Measurements from ENCODE around the gene SNRNP70.
A peak's percentile ranks its signal among the peaks of the same experiment; 100 is the strongest.

Gene SNRNP70

DNA sequence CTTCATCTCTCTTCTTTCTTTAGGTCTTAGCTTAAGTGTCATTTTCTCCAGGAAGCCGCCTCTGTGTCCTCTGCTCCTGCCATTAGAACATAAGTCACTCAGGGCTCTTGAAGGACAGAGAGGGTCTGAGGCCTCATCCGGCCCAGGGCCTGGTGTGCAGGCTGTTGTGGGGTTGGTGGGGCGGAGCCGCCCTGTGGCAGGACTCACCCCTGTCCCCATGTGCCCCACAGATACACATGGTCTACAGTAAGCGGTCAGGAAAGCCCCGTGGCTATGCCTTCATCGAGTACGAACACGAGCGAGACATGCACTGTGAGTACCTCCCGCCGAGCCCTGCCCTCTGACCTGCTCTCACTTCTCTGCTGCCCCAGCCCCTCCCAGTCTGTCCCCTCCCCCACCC lies 15.9 kb downstream of the SNRNP70 start:
- no peak for DNase-seq (ENCODE audit: low spot score)

DNA sequence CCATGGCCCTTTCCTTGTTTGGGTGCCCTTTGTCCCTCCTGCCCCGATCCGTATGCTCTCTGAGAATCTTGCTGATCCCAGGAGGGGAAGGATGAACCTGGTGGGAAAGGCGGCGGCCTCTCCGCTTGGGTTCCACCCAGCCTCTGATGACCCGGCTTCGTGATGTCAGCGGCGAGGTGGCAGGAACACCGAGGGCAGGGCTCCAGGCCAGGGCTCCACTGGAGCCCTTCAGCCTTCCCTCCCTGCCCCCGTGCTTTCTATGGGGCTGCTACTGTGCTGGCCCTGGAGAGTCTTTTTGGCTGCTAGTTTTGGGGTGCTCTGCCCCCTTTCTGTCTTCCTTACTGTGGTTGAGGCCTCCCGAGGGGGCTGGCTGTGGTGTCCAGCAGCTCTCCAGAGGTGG lies 17.1 kb downstream of the SNRNP70 start:
- DNase-seq (ENCODE audit: low spot score): no peak

DNA sequence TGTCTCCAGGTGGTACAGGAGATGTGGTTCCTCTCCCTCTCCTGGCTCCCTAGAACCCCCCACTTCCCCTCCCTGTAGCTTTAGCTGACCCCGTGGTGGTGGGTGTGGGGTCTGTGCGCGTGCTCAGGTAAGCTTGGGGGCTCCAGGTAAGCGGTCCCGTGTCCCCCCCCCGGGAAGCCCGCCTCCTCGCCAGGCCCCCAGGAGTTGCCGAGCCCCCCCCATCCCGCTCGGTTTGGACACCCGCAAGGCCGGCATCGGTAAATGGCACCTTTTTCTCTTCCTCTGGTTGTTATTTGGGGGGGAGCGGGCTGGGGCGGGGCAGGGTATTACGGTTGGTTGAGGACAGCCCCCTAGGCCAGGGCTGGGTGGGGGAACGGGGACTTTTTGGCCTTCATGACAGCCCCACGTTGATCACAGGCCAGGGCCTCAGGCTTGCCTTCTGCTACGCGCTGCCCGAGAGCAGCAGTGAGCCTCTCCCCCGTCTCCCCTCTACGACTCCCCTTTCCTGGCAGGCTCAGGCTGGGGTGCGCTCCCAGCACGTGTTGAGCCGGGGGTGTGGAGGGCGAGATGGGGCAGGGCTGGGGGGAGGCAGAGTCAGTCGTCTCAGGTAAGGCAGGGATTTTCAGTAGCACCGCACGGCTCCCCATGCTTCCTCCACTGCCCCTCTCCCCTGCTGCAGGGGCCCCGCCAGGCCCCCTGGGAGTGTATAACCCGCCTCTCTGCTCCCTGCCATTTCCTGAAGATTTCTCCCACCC lies 18.3 kb downstream of the SNRNP70 start:
- no peak for DNase-seq (ENCODE audit: low spot score)

DNA sequence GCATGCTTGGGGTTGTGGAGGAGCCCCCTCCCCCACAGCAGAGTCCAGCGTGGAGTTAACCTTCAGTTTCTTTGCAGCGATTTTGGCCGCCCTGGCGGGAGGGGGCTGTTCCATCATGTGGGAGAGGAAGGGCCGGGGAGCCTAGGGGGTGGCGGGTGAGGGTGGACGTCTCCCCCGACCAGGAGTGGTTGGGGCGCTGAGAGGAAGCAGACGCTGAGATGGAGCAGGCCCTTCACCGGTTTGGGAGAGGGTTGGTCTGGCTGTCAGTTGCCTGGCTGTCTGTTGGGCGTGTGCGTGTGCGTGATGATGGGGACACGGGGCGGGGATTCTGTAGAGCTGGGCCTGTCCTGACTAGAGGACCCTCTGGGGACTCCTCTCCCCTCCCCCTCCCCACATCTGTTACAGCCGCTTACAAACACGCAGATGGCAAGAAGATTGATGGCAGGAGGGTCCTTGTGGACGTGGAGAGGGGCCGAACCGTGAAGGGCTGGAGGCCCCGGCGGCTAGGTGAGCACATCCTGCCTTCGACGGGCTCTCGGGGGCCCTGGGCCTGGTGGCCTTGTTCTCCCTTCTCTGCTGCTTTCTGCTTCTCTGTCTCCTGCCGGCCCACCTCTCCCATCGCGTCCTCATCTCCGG lies 19.1 kb downstream of the SNRNP70 start:
- DNase-seq (ENCODE audit: low spot score): no peak

DNA sequence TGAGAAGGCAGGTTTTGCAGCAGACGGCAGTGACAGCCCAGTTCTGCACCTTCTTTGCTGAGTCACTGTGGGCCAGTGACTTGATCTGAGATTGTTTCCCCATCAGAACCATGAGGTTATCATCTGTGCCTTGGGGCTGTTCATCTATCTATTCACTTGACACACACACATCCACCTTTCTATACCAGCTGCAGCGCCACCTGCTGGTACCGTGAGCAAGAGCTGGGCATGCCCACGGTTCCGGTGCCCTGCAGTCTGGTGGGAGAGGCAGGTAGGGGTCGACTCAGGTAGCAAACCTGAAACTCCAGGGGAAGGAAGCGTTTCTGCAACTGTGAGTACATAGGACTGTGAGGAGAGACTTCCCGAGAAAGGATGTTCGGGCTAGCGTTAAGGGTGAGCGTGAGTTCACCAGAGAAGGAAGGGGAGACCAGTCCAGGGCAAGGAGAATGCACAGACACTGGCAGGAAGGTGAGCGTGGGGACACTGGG lies 21.4 kb downstream of the SNRNP70 start:
- DNase-seq (ENCODE audit: low spot score): peak; percentile 72

DNA sequence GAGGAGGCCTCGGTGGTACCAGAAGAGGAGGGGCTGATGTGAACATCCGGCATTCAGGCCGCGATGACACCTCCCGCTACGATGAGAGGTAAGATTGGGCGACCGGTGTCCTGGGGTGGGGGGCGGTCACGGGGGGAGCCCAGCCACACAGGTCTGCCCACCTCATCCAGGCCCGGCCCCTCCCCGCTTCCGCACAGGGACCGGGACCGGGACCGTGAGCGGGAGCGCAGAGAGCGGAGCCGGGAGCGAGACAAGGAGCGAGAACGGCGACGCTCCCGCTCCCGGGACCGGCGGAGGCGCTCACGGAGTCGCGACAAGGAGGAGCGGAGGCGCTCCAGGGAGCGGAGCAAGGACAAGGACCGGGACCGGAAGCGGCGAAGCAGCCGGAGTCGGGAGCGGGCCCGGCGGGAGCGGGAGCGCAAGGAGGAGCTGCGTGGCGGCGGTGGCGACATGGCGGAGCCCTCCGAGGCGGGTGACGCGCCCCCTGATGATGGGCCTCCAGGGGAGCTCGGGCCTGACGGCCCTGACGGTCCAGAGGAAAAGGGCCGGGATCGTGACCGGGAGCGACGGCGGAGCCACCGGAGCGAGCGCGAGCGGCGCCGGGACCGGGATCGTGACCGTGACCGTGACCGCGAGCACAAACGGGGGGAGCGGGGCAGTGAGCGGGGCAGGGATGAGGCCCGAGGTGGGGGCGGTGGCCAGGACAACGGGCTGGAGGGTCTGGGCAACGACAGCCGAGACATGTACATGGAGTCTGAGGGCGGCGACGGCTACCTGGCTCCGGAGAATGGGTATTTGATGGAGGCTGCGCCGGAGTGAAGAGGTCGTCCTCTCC lies 22.6 kb downstream of the SNRNP70 start:
- no peak for DNase-seq (ENCODE audit: low spot score)

DNA sequence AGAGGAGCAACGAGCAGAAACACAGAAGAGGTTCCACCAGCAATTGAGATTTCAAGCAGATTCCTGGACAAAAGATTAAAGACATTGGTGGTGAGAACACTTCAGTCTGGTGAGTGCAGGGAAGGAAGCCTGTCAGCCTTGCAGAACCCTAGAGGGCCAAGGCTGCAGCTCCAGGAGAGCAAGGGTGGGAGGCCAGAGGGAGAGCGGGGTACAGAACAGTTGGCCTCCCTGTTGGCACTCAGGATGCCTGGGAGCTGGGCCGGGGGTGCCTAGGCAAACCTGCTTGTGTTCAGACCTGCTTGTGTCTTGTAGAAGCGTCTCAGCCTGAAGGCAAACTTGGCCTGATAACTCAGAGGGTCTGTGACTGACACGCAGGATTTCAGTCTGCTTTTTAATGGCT lies 23.8 kb downstream of the SNRNP70 start:
- no peak for DNase-seq (ENCODE audit: low spot score)

DNA sequence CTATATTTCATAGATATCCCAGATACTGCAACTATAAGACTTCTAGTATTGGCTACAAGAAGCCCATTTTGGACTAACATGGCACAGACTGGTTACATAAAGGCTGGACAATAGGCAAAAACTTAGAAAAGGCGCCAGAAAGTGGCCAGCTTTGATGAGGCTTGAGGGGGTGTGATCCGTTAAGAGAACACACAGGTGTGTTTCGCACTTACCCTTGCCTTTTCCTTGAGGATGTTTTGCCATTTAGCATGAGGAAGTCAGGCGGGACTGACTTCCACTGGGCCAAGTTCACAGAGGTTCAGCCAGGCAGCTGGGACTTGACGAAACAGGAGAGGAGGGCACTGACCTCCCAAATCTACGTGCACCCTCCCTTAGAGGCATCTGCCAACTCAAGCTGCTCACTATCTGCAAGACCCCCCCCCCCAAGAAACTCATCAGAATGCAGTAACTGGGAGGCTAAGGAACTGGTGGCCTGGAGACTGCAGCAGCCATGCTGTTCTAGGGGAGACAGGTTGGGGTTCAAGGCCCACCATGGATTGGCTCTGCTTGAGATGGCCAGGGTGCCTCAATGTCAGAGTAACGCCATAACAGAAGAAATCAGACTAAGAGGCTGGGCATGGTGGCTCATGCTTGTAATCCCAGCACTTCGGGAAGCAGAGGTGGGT lies 24.4 kb downstream of the SNRNP70 start:
- DNase-seq (ENCODE audit: low spot score): no peak

DNA sequence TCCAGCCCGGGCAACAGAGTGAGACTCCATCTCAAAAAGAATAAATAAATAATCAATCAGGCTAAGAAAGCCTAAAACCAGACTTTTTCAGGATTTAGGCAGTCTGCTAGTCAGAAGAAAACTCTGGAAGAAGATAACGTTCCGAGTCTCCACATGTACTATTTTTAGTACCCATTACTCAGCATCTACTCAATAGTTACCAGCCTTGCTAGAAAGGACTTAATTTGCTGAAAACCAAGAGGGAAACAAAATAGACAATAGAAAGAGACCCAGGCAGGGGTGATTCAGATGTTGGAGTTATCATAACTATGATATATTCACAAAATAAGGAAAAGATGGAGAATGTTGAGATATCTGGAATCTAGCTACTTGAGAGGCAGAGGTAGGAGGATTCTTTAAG lies 25.3 kb downstream of the SNRNP70 start:
- no peak for DNase-seq (ENCODE audit: low spot score)

DNA sequence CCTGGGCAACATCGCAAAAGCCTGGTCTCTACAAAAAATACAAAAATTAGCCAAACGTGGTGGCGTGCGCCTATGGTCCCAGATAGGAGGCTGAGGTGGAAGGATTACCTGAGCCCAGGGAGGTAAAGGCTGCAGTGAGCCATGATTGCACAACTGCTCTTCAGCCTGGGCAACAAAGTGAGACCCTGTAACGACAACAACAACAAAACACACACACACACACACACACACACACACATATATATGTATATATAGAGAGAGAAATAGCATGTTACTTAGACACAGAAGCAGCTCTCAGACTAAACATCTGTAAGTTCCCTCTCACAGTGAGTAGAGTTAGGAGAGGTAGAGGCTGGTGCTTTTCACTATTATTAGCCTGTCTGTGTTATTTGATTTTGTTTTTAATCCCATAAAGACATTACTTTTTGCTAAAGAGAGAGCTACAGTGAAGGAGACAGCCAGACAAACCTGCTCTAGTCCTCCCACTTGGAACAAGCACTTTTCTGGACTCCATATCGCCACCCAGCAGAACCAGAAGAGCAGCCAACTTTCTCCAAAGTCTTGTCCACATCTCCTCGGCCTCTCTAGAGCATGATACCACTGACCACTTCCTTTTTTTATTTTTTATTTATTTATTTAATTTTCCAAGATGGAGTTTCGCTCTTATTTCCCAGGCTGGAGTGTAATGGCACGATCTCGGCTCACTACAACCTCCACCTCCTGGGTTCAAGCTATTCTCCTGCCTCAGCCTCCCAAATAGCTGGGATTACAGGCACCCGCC lies 26.2 kb downstream of the SNRNP70 start:
- DNase-seq (ENCODE audit: low spot score): no peak

DNA sequence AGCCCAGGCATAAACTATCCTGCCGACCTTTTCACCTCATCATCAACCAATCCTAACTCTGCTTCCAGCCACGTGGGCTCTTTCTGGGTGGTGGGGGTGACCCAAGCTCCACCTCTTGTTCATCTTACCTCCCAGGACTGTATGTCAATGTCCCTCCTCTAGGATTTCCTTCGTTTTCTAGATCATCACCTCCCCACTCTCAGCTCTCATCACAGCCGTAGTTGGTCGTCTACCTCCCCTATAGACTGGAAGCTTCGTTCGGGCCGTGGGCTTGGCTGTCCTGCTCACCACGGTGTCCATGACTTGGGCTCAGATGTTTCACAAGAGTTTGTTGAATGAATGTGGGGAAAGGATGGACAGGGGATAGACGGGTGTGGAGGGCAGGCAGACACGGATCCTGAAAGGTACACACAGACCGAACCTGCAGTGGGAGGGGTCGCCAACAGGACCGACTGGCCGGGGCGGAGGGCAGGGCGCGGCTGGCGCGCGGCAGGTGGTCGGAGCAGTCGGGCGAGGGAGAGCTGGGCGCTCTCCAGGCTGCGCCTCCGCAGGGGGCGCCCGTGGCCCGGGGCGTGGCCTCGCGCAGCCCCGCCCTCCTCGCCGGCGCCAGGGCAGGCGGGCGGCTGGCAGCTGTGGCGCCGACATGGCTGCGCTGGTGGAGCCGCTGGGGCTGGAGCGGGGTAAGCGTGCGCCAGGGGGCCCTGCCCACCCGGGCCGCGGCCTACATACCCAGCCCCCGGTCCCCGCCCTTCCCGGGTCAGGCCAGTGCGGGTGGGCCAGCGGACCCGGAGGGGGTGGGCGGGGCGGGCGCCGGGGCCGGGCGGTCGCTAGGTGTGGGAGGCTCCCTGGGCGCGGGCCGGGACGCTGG lies 28.7 kb downstream of the SNRNP70 start, which contains the start of gene LIN7B:
LIN7B (plus strand) TSS at position 609 of the 868 bp plus-strand sequence; CDS start at position 644, 35 bp downstream.
- peak; percentile 76 for DNase-seq (ENCODE audit: low spot score)

DNA sequence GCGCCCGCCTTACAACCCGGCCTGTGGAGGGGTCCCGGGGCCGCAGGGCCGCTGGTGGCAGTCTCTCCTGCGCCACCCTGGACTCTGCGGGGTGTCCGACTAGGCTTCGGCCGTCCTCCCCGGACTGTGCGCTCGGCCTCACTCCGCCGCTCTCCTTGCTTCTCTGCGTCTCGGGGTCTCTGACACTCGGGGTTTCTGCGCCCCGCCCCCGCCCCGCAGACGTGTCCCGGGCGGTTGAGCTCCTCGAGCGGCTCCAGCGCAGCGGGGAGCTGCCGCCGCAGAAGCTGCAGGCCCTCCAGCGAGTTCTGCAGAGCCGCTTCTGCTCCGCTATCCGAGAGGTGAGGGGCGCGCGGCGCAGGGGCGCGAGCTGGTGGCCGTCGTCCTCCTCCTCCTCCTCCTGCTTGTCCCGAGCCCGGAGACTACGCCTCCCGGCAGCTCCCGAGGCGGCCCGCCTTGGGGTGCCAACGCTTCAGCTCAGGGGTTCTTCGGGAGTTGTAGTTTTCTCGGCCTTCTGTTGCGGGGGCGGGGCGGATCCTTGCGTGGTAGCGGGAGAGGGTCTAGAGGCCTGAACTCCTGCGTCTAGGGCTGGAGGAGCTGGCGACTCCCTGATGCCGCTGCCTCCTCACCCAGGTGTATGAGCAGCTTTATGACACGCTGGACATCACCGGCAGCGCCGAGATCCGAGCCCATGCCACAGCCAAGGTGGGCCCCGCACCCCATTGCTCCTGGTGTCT lies 29.5 kb downstream of the SNRNP70 start:
- no peak for DNase-seq (ENCODE audit: low spot score)

DNA sequence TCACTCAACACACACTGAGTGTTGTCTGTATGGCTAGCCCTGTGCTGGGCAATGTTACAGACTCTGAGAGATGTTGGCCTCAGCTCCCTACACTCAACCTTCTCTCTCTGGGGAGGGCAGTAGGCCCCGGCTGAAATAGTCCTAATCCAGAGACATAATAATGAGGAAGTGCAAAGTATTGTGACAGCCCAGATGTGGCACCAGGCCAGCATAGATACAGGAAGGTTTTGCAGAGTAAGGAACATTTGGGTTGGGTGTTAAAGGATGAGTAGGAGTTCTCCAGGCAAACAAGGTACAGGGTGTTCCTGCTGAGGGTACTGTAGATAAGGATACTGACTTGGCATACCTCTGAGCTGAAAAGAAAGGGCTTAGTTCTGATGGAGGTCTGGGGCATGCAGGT lies 31.3 kb downstream of the SNRNP70 start:
- DNase-seq (ENCODE audit: low spot score): no peak

DNA sequence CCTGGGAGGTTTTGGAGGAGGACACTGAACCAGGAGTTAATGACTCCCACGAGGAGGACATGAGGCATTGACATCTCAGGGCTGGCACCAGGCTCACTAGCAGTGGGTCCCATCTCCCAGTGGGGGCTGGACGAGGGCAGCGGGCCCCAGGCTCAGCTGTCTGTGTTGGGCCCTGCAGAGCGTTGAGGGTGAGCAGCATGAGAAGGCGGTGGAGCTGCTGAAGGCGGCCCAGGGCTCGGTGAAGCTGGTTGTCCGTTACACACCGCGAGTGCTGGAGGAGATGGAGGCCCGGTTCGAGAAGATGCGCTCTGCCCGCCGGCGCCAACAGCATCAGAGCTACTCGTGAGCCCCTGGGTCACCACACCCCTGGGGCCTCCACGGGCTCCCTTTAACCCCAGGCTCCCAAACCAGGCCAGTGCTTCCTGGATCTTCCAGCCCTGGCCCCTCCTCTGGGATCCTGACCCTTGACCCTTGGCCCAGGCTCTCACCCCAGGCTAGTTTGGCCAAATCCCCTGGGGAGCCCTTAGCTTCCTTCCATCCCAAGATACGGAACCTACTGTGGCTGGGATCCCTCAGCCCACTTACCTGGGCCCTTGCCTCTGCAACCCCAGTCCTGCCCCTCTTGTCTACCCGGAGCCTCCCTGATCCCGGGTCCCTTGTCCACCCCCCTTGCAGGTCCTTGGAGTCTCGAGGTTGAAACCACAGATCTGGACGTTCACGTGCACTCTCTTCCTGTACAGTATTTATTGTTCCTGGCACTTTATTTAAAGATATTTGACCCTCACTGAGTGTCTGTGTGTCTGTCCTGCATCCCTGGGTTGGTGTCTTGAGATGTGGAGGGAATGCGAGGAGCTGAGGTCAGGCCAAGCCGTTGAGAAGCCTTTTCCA lies 32.7 kb downstream of the SNRNP70 start:
- no peak for DNase-seq (ENCODE audit: low spot score)

DNA sequence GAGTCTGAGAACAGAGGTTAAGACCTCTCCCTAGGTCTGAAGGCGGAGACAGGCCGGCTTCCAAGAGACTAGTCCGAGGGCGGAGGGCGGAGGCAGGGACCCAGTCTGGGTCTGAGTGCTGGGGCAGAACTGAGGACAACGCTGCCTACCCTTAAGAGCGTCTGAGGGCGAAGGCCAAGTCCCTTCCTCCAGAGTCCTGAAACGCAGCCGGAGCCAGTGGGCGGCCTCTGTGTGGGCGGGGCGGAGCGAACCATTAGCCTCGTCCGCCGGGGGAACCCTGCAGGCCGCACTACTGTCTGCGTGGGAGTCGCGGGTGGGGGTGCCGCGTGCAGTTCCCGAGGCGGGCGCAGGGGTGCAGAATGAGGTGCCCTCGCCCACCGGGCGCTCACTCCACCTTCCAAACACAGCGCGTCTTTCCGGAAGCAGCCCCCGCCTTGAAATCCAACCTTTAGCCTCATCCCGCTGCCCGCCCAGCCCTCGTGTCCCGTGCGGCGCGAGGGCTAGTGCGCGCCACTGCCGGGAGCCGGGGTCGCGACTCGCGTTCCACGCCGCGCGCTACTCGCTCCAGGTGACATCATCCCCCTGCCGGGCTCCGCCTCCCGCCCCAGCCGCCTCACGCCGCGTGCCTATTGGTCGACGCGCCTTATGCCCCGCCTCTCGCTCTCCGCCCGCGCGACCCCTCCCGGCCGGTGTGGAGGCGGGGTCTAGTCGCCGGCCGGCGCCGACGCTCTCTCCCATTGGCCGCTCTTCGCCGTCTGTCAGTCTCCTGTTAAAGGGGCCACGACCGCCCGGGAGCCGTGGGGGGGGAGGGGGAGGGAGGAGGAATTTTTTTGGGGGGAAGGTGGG lies 33.5 kb downstream of the SNRNP70 start, which contains the start of gene C19orf73:
C19orf73 (minus strand) TSS at position 579 of the 846 bp plus-strand sequence; CDS start at position 458, 121 bp downstream.
- DNase-seq (ENCODE audit: low spot score): peak; percentile 97

DNA sequence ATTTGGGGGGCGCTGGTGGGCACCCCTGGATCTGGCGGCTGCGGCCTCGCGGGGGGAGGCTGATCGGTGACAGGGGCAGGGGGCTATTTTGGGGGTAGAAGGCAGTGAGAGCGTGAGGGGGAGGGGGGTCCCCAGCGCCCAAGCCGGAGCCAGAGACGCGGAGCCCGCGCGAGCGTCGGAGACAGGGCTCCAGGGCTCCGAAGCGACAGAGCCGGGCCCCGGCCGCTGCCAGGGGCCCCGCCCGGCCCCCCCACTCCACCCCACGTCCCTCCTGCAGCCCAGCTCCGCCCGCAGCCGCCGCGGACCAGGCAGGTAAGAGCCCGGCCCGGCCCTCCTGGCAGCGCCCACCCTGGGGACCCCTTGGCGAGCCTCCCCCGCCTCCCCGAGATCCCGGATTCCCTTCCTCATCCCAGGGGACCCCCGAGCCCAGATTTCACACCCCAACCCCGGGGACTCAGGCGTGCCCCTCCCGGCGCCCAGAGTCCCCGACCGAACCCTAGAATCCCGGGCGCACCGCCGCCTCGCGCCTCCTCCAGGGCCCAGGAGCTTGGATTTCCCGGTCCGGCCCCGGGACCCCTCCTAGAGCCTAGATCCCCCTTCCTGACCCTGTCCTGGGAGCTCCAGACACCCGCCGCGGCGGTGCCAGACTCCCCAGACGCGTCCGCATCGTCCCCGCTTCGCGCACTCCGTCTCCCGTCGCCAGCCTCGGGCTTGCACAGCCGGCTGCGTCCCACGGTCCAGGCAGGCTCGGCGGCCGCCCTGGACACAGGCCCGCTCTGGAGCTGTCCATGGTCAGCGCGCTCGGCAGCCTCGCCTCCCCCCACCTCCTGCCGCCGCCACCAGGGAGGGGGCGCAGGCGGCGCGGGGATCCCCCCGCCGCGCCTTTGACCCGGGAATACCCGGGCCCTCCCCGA lies 34.4 kb downstream of the SNRNP70 start, which contains the start of gene PPFIA3:
PPFIA3 (plus strand) TSS at position 134 of the 914 bp plus-strand sequence. CDS start 8,330 bp downstream, outside the sequence.
- peak; percentile 55 for DNase-seq (ENCODE audit: low spot score)

All from SW480 (cell line).